IPS-18c (cell line): ENCODE data around the gene ATP1B4.

Source experiments
- H3K4me3 ChIP-seq: 2 replicates; pipeline ENCODE4 v1.7.0; 2013; ENCODE audit warnings: low read depth, mild to moderate bottlenecking, low read length, moderate library complexity; ENCODE audit not compliant: insufficient read depth
- H3K9me3 ChIP-seq: one replicate; pipeline ENCODE4 v1.6.1; 2013; ENCODE audit warnings: mild to moderate bottlenecking, low read length, moderate library complexity; ENCODE audit not compliant: control insufficient read depth, insufficient read depth

Gene ATP1B4

GRCh38 chrX:120365968-120366367 is 4.1 kb downstream of the ATP1B4 start:
- no peak overlapping the region for H3K4me3 ChIP-seq
- peaks cover 5% of the 10 kb centered on the region for H3K9me3 ChIP-seq

DNA sequence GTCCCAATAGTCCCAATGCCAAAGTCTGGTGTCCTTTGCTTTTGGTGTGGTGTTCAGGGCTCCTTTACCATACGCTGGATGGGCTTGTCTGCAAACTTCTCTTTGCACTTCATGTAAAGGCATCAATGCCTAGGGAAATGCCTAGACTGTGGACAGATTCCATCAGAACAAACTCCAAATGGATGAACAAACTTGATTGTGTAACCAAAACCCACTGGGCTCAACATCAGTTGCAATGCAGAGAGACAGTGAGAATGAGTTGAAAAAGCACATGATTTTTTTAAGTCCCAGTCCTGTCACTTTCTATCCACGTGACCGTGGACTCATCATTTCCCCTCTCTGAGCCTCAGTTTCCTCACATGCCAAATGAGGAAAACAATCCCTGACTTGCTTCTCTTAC is 4.9 kb downstream of the ATP1B4 start:
- no peak overlapping the region for H3K4me3 ChIP-seq
- H3K9me3 ChIP-seq, result peaks cover 5% of the 10 kb centered on the region

DNA sequence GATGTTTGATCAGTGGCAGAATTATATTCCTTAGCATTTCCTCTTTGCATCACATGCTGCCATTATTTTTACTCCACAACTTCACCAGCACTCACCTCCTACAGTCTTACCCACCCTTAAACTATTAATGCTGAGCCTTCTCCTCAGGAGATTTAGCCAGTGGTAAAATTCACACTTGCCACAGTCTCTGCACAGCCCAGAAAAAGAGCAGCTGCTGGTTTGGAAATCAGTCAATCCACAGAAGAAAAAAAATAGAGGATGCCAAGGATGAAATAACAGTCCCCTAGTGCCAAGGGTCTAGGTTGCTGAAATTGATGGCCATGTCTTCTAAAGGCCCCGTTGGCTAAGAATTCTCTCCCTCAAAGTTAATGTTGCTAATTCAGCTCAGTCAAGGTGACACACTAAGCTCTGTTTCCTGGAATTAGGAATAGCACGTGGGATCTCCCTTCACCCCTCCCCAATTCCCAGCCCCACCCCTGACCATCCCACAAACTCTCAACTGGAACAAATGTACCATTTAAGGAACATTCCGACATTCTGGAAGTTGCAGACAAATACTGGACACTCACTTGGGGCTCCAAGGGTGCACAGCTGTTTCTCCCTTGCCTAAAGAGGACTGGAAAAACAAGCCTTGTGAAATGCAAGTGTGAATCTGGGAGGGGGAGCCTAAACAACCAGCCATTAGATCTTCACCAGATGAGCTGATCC is 5.7 kb downstream of the ATP1B4 start:
- Histone ChIP-seq H3K4me3 (no peak overlapping the region), H3K9me3 (peaks cover 5% of the 10 kb centered on the region)

- Histone ChIP-seq H3K4me3 (no peak overlapping the region), H3K9me3 (peaks cover 5% of the 10 kb centered on the region)
These were observed 10.9 kb downstream of the ATP1B4 start for GRCh38 chrX:120372667-120373370.

GRCh38 chrX:120377179-120377578 is 15.3 kb downstream of the ATP1B4 start:
- Histone ChIP-seq H3K9me3 (no peaks in the 10 kb centered on the region), H3K4me3 (no peak overlapping the region)

- Histone ChIP-seq H3K4me3 (no peak overlapping the region), H3K9me3 (no peaks in the 10 kb centered on the region)
These were observed 15.8 kb downstream of the ATP1B4 start for GRCh38 chrX:120377715-120378114.

GRCh38 chrX:120378570-120378969 is 16.7 kb downstream of the ATP1B4 start:
- no peaks in the 10 kb centered on the region for H3K9me3 ChIP-seq
- no peak overlapping the region for H3K4me3 ChIP-seq

GRCh38 chrX:120379937-120380681 is 18.2 kb downstream of the ATP1B4 start:
- Histone ChIP-seq H3K9me3 (no peaks in the 10 kb centered on the region), H3K4me3 (no peak overlapping the region)

DNA sequence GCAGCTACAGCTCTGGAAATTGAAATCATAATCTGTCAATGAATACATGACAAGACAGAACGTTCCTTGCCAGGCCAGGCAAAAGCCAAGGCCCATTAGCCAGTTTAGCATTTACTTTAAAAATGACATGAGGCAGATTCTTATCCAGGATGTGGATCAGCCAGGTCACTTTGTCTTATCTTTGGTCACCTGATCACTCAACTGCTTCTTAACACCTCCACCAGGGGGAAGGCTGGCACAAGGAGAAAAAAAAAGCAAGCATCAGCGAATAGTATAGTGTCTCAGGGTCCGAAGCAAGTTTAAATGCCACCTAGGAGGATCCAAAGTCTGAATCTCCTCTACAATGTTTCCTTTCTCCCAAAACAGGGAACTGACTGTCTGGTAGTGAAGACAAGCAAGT is 18.8 kb downstream of the ATP1B4 start:
- no peaks in the 10 kb centered on the region for H3K9me3 ChIP-seq
- no peak overlapping the region for H3K4me3 ChIP-seq

DNA sequence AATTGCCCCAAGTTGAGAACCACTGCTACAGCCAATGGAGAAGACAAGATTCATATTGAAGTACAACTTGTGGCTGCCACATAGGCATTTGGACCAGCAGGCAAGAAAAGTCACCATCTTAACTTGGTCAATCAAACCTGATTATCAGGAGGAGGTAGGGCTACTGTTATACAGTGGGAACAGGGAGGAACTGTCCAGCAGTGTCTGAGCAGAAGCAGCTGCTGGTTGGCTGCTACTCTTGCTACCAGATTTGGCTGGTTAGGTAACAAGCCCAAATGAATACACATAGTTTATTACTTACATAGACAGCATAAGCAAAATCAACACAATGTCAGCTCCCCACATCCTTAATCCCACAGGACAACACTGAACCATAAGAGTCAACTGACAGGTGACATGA is 39.4 kb downstream of the ATP1B4 start:
- H3K4me3 ChIP-seq, result no peak overlapping the region
- peaks cover 9% of the 10 kb centered on the region for H3K9me3 ChIP-seq

DNA sequence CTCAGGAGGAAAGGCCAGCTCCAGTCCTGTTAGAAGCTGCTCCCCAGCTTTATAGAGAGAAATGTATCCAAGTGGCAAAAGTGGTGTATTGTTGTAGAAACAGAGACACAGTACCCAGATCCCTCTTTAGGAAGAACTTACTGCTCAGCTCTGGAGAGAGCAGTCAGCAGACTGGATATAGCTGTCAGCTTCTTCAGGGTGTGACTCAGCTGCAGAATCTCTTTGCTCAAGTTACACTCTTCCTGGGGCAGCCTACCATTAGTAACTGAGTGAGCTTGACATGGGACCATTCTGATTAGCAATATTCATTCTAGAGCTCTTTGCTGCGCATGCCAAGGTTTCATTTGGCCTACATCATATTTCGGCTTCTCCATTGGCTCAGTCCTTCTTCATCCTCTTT is 40.5 kb downstream of the ATP1B4 start:
- Histone ChIP-seq H3K9me3 (peaks cover 9% of the 10 kb centered on the region), H3K4me3 (no peak overlapping the region)

DNA sequence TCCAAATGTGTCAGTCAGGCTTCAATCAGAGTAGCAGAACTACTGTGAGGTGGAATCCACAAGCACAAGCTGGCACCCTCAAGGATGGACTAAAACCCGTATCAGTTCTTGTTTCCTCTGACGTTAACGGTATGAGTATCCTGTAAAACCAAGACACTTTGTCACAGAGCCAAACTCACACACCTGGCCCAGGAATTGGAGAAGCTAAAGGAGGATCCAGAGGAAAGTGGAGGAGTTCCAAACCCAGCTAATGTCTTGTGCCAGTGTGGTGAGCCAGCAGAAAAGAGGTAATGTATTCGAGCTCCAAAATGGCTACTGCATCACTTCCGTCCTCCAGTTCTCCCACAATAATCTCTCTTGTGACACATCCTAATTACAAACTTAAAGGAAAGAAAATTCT is 44.7 kb downstream of the ATP1B4 start:
- H3K9me3 ChIP-seq, result peaks cover 4% of the 10 kb centered on the region
- no peak overlapping the region for H3K4me3 ChIP-seq

- no peak overlapping the region for H3K4me3 ChIP-seq
- peaks cover 4% of the 10 kb centered on the region for H3K9me3 ChIP-seq
These were observed 46.3 kb downstream of the ATP1B4 start for GRCh38 chrX:120408168-120408567.

- H3K9me3 ChIP-seq, result peaks cover 2% of the 10 kb centered on the region
- no peak overlapping the region for H3K4me3 ChIP-seq
These were observed 57.6 kb downstream of the ATP1B4 start for GRCh38 chrX:120419463-120419862.

- no peak overlapping the region for H3K4me3 ChIP-seq
- peaks cover 2% of the 10 kb centered on the region for H3K9me3 ChIP-seq
These were observed 64.7 kb downstream of the ATP1B4 start for GRCh38 chrX:120426599-120426998.

DNA sequence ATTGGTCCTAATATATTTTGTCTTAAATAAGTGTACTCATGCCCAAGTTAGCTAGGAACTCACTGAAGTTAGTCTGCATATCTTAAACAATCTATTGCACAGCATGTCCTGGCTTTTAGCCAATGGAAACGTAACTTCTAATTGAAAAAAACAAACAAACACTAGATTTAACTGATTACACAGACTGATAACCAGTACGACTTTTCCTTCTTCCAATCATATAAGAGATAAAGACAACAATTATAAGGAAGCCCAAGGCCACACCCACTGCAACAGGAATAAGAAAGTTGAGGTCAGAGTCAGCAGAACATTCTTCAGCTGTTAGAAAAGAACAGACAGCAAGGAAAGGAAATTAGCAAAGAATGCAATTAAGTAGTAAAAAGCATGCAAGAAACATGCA is 66.4 kb downstream of the ATP1B4 start:
- Histone ChIP-seq H3K4me3 (no peak overlapping the region), H3K9me3 (peaks cover 2% of the 10 kb centered on the region)

DNA sequence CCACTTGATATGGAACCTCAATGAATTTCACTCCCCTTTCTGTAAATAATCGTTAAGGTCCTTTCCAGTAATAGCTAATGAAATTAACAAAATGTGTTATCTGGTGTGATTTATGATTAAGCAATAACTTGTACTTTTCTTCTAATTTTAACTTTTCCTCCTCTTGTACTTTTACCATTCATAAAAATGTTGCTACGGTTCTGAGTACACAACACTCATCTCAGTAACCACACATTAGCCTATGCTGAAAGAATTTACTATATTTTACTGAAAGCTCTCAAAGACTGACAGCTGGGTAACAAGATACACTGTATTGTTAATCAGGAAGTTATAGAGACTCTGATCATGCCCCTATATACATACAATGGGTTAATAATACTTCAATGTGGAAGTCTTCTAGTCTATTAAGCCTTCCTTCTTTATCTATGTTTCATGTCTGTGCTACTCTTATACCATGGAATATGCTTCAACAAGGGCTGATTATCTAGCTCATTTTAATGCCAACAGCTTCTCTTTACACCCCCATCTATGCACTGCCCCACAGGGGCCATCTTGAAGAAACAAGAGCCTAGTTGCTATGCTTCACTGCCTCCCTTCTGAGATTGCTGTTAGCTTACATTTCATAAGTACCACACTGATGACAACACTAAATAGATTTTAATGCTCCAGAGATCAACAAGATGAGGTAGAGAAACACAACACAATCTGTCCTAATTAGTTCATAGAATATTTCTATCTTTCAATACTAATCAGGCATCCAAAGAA is 68.1 kb downstream of the ATP1B4 start:
- no peaks in the 10 kb centered on the region for H3K9me3 ChIP-seq
- no peak overlapping the region for H3K4me3 ChIP-seq
